ENCODE measurements around the gene DCLK2.
A peak's percentile ranks its signal among the peaks of the same experiment; 100 is the strongest.

DNA sequence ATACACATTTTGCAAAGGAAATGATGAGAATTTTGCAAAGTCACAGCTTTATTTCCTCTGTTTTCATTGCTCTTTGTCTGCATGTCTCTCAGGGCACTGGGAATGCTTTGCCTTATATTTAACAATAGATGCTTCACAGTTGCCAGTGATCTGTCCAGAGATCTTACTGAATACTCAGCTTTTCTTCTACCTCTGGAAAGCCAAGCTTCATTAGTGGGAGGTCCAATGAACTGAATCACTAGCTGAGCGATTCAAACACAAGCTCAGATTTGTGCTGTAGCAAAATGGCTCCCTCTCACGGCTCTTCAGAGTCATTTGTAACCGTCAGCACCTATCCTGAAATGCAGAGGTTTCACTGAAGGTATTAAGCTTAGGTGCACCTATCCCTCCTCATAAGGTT lies 138.9 kb downstream of the DCLK2 start:
- TF ChIP-seq, protein P1, sequence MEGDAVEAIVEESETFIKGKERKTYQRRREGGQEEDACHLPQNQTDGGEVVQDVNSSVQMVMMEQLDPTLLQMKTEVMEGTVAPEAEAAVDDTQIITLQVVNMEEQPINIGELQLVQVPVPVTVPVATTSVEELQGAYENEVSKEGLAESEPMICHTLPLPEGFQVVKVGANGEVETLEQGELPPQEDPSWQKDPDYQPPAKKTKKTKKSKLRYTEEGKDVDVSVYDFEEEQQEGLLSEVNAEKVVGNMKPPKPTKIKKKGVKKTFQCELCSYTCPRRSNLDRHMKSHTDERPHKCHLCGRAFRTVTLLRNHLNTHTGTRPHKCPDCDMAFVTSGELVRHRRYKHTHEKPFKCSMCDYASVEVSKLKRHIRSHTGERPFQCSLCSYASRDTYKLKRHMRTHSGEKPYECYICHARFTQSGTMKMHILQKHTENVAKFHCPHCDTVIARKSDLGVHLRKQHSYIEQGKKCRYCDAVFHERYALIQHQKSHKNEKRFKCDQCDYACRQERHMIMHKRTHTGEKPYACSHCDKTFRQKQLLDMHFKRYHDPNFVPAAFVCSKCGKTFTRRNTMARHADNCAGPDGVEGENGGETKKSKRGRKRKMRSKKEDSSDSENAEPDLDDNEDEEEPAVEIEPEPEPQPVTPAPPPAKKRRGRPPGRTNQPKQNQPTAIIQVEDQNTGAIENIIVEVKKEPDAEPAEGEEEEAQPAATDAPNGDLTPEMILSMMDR (IDR thresholded peaks at IDR 0.05) = peak in 1 of 3 donors; percentile 10
- TF ChIP-seq POLR2A (IDR thresholded peaks at IDR 0.05) = no peak
